ENCODE measurements around the gene TLL2.

- TF ChIP-seq CTCF (conservative IDR thresholded peaks at IDR 0.05; ENCODE audit: low read depth, low read length) (no peak), EZH2 (IDR thresholded peaks at IDR 0.05; ENCODE audit: borderline replicate concordance, low read depth, low read length, poor library complexity, severe bottlenecking) (no peak)
Observed at GRCh38 chr10:96450529-96451207, 63.1 kb downstream of the TLL2 start.
